ENCODE measurements around the gene RWDD2A. TPM values are rescaled to one million over a fixed set of nuclear protein-coding genes. Genes with fewer than 3 reads are reported as not detected.

The RWDD2A gene
- total RNA-seq, result 3.6 and 4.6 TPM in 2 replicates
- 4.0 and 6.9 TPM in 2 replicates for polyA plus RNA-seq
- 2.5 and 4.0 TPM in 2 replicates for polyA plus RNA-seq (2012)
- polyA minus RNA-seq (ENCODE audit: low replicate concordance), result 0.43 TPM in 1 of 2 replicates, not detected in the other

DNA sequence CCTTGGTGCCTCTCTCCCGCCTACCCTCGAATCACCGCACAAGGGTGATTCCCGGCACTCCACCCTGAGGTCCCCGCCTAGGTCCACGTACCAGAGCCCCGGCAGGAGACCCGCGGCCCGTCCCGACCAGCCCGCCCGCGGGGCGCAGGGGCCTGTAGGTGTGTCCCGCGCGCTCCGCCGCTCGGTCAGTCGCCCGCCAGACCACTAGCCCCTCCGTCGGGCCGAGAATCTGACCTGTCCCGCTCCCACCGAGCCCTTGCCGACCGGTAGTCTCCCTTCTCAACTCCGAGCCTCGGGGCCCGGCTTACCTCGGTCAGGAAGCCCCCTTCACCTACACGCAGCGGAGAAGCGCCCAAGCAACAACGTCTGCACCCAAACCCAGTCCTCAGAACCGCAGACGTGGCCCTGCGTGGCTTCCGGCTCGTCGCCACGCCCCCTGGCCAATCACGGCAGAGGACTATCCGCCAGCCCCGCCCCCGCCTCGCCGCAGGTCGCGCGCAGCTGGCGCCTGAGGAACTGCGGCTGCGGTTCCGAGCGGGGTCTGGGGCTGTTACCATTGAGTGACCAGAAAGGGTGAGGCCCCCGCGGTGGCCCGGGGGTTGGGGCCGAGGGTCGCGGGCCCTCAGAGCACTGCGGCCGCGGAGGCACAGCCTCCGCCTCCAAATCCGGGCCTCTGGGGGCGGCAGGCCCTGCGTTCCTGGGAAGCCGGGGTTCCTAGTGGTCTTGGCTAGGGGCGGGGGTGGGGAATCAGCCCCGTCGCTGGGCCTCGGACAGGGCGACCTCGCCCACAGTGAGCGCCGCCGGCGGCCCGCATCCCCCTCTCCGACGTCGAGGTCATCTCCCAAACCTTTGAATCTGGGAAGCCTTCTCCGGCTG is at the start of gene RWDD2A, which contains the start of gene PGM3:
TSS of gene RWDD2A (plus strand) at position 487 of the 876 bp plus-strand sequence. CDS start 1,095 bp downstream, outside the sequence.
TSS of gene PGM3 (minus strand) at position 395 of the 876 bp plus-strand sequence. CDS start 2,253 bp downstream, outside the sequence.
- no peaks in the 10 kb centered on the region for H3K4me1 ChIP-seq (ENCODE audit: control insufficient read depth, extremely low read depth, insufficient read depth, low read length)
- H3K79me2 ChIP-seq (ENCODE audit: control insufficient read depth, insufficient read depth, low read length), result peaks cover 43% of the 10 kb centered on the region
- peak within 1 kb of the TSS; percentile 80 to 97 (median 92) for H3K4me3 ChIP-seq (replicated peaks in 1 of 4; ENCODE audit: control extremely low read depth in 1 of 4, insufficient read depth in 1 of 4, low read depth in 3 of 4, low read length in 4 of 4)
- H3K9ac ChIP-seq (ENCODE audit: insufficient read depth, low read length), result peak within 1 kb of the TSS; percentile 92
- no peaks in the 10 kb centered on the region for H3K9me3 ChIP-seq (ENCODE audit: control insufficient read depth, insufficient read depth, low read depth, low read length)
- H3K36me3 ChIP-seq (ENCODE audit: control insufficient read depth, insufficient read depth, low read length), result peaks cover 2% of the 10 kb centered on the region
- peak within 1 kb of the TSS; percentile 85 for H3K27ac ChIP-seq (ENCODE audit: insufficient read depth, low read length)
- no peak for TF ChIP-seq EZH2 (IDR thresholded peaks at IDR 0.05; ENCODE audit: low read length, missing control alignments)
- TF ChIP-seq, protein P1, sequence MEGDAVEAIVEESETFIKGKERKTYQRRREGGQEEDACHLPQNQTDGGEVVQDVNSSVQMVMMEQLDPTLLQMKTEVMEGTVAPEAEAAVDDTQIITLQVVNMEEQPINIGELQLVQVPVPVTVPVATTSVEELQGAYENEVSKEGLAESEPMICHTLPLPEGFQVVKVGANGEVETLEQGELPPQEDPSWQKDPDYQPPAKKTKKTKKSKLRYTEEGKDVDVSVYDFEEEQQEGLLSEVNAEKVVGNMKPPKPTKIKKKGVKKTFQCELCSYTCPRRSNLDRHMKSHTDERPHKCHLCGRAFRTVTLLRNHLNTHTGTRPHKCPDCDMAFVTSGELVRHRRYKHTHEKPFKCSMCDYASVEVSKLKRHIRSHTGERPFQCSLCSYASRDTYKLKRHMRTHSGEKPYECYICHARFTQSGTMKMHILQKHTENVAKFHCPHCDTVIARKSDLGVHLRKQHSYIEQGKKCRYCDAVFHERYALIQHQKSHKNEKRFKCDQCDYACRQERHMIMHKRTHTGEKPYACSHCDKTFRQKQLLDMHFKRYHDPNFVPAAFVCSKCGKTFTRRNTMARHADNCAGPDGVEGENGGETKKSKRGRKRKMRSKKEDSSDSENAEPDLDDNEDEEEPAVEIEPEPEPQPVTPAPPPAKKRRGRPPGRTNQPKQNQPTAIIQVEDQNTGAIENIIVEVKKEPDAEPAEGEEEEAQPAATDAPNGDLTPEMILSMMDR (conservative IDR thresholded peaks at IDR 0.05 in 1 of 2, IDR thresholded peaks at IDR 0.05 in 1 of 2; ENCODE audit: low read depth in 1 of 2, low read length in 2 of 2), result no peak
- no peaks in the 10 kb centered on the region for H3K27me3 ChIP-seq (ENCODE audit: control insufficient read depth, insufficient read depth, low read length)
- peak within 1 kb of the TSS; percentile 86 for H2AFZ ChIP-seq (ENCODE audit: low read length)
- no peaks in the 10 kb centered on the region for H4K20me1 ChIP-seq (ENCODE audit: control insufficient read depth, extremely low read depth, insufficient read depth, low read length)
- peak within 1 kb of the TSS; percentile 86 for H3K4me2 ChIP-seq (ENCODE audit: extremely low read depth, insufficient read depth, low read length)
- peak; percentile 80 to 87 for DNase-seq (ENCODE audit: low read depth in 2 of 2)

DNA sequence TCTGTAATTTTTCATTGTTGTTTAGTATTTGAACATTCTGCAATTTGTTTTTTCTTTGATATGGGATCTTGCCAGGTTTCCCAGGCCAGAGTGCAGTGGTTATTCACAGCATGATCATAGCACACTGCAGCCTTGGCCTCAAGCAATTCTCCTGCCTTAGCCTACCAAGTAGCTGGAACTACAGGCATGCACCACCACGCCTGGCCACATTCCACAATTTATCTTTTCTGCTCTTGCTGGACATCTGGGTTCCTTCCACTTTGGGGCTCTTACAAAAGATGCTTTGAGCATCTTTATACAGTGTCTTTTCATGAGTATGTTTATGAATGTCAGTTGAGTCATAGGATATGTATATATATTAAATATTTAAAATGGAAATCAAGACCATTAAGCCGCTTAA is 42.0 kb upstream of the RWDD2A start:
- no peak overlapping the region for H3K4me3 ChIP-seq (replicated peaks in 1 of 4; ENCODE audit: control extremely low read depth in 1 of 4, insufficient read depth in 1 of 4, low read depth in 3 of 4, low read length in 4 of 4)
- DNase-seq (ENCODE audit: low read depth in 2 of 2), result peak in 1 of 2 donors; percentile 29
- H4K20me1 ChIP-seq (ENCODE audit: control insufficient read depth, extremely low read depth, insufficient read depth, low read length), result no peaks in the 10 kb centered on the region
- TF ChIP-seq, protein P1 (conservative IDR thresholded peaks at IDR 0.05 in 1 of 2, IDR thresholded peaks at IDR 0.05 in 1 of 2; ENCODE audit: low read depth in 1 of 2, low read length in 2 of 2), result no peak
- TF ChIP-seq EZH2 (IDR thresholded peaks at IDR 0.05; ENCODE audit: low read length, missing control alignments), result no peak
- H3K9ac ChIP-seq (ENCODE audit: insufficient read depth, low read length), result no peak overlapping the region
- no peak overlapping the region for H3K4me2 ChIP-seq (ENCODE audit: extremely low read depth, insufficient read depth, low read length)
- no peak overlapping the region for H2AFZ ChIP-seq (ENCODE audit: low read length)
- no peaks in the 10 kb centered on the region for H3K27me3 ChIP-seq (ENCODE audit: control insufficient read depth, insufficient read depth, low read length)
- no peaks in the 10 kb centered on the region for H3K79me2 ChIP-seq (ENCODE audit: control insufficient read depth, insufficient read depth, low read length)
- H3K27ac ChIP-seq (ENCODE audit: insufficient read depth, low read length), result no peak overlapping the region
- no peaks in the 10 kb centered on the region for H3K9me3 ChIP-seq (ENCODE audit: control insufficient read depth, insufficient read depth, low read depth, low read length)
- H3K4me1 ChIP-seq (ENCODE audit: control insufficient read depth, extremely low read depth, insufficient read depth, low read length), result no peaks in the 10 kb centered on the region
- H3K36me3 ChIP-seq (ENCODE audit: control insufficient read depth, insufficient read depth, low read length), result no peaks in the 10 kb centered on the region

GRCh38 chr6:83152913-83153312 is 40.2 kb upstream of the RWDD2A start:
- H3K79me2 ChIP-seq (ENCODE audit: control insufficient read depth, insufficient read depth, low read length), result no peaks in the 10 kb centered on the region
- no peak overlapping the region for H3K4me3 ChIP-seq (replicated peaks in 1 of 4; ENCODE audit: control extremely low read depth in 1 of 4, insufficient read depth in 1 of 4, low read depth in 3 of 4, low read length in 4 of 4)
- DNase-seq (ENCODE audit: low read depth in 2 of 2), result no peak
- H3K27me3 ChIP-seq (ENCODE audit: control insufficient read depth, insufficient read depth, low read length), result no peaks in the 10 kb centered on the region
- no peaks in the 10 kb centered on the region for H3K36me3 ChIP-seq (ENCODE audit: control insufficient read depth, insufficient read depth, low read length)
- H3K9ac ChIP-seq (ENCODE audit: insufficient read depth, low read length), result no peak overlapping the region
- no peak overlapping the region for H3K4me2 ChIP-seq (ENCODE audit: extremely low read depth, insufficient read depth, low read length)
- no peak overlapping the region for H3K27ac ChIP-seq (ENCODE audit: insufficient read depth, low read length)
- no peaks in the 10 kb centered on the region for H3K4me1 ChIP-seq (ENCODE audit: control insufficient read depth, extremely low read depth, insufficient read depth, low read length)
- TF ChIP-seq, protein P1 (conservative IDR thresholded peaks at IDR 0.05 in 1 of 2, IDR thresholded peaks at IDR 0.05 in 1 of 2; ENCODE audit: low read depth in 1 of 2, low read length in 2 of 2), result no peak
- TF ChIP-seq EZH2 (IDR thresholded peaks at IDR 0.05; ENCODE audit: low read length, missing control alignments), result no peak
- no peak overlapping the region for H2AFZ ChIP-seq (ENCODE audit: low read length)
- H3K9me3 ChIP-seq (ENCODE audit: control insufficient read depth, insufficient read depth, low read depth, low read length), result no peaks in the 10 kb centered on the region
- H4K20me1 ChIP-seq (ENCODE audit: control insufficient read depth, extremely low read depth, insufficient read depth, low read length), result no peaks in the 10 kb centered on the region
